Stomach (tissue), 9 donors: ENCODE measurements around the gene PCDH9. TPM values are rescaled to one million over a fixed set of nuclear protein-coding genes. Genes with fewer than 3 reads are reported as not detected.

ENCODE experiments used
- DNase-seq, 2 donors: peaks; one replicate each; pipeline versions ENCODE4 v3.0.0 to v3.0.0-alpha.2; 2013 to 2019
- H3K27ac ChIP-seq, 5 donors: fragments of 200-600 bp in 4 of 5; sonication (generic) in 4 of 5; one replicate each; pipeline ENCODE4 v1.5.1; 2013 to 2019; ENCODE audit warnings: mild to moderate bottlenecking in 1 of 5, moderate library complexity in 1 of 5
- H3K27me3 ChIP-seq, 3 donors: fragments of 200-600 bp; sonication (generic); one replicate each; pipeline ENCODE4 v1.5.1; 2017 to 2019; ENCODE audit warnings: mixed run types in 1 of 3
- H3K36me3 ChIP-seq, 4 donors: fragments of 200-600 bp; sonication (generic); 1 replicate in 3 of 4; 2 replicates in 1 of 4; pipeline ENCODE4 v1.5.1; 2016 to 2019
- H3K4me1 ChIP-seq, 4 donors: fragments of 200-600 bp; sonication (generic); one replicate each; pipeline ENCODE4 v1.5.1; 2016 to 2019
- H3K4me3 ChIP-seq, 4 donors: fragments of 200-600 bp; sonication (generic) in 3 of 4; one replicate each; pipeline ENCODE4 v1.5.1; 2016 to 2019; ENCODE audit warnings: mild to moderate bottlenecking in 1 of 4
- H3K9me3 ChIP-seq, 4 donors: fragments of 200-600 bp; sonication (generic); one replicate each; pipeline ENCODE4 v1.5.1; 2016 to 2019
- EP300 ChIP-seq: sonication (generic); formaldehyde crosslinking; IDR thresholded peaks from one replicate; pipeline ENCODE4 v1.6.1; 2017; ENCODE audit warnings: antibody characterized with exemption
- POLR2A ChIP-seq, 4 donors: fragments of 450-650 bp; IDR thresholded peaks; one replicate each; pipeline ENCODE4 v1.6.1; 2016; ENCODE audit warnings: antibody characterized with exemption in 4 of 4, control low read depth in 2 of 4, mild to moderate bottlenecking in 1 of 4, moderate library complexity in 1 of 4
- POLR2AphosphoS5 ChIP-seq, 3 donors: sonication (generic); formaldehyde crosslinking; IDR thresholded peaks; one replicate each; pipeline ENCODE4 v1.6.1; 2016; ENCODE audit warnings: antibody characterized with exemption in 3 of 3
- WGBS, 5 donors: extraction: QIAGEN DNeasy Blood & Tissue Kit in 3 of 5; methylation state at CpG; one replicate each; pipeline versions ENCODE4 v1.1.5 to v1.1.7; 2013 to 2018; 5-methylcytosine and 5-hydroxymethylcytosine counted together
- intact Hi-C: fragments of 100-400 bp; cut with DNase I; formaldehyde crosslinking; loops from one replicate; pipeline ENCODE4 v1.15.1; 2023; ENCODE audit warnings: low total_unique reads
- polyA plus RNA-seq, 3 donors: library from polyadenylated mRNA; stranded (reverse); fragments of 200-250 nt; gene quantifications; one replicate each; pipeline ENCODE4 v1.2.3, GENCODE V29; 2013
- total RNA-seq, 5 donors: library from RNA; depleted of rRNA; stranded (reverse); fragments of >200 nt; gene quantifications; one replicate each; pipeline versions ENCODE4 v1.1.0 to v1.2.3, GENCODE V29; 2014 to 2016
- TF ChIP-seq, protein P1 (sequence below), 7 experiments: fragments of 450-650 bp in 4 of 7; fragments of 200-600 bp in 3 of 7; sonication (generic) in 3 of 7; IDR thresholded peaks; one replicate each; pipeline ENCODE4 v1.5.1; 2016 to 2019; ENCODE audit warnings: antibody characterized with exemption in 7 of 7, control low read depth in 2 of 7, mild to moderate bottlenecking in 1 of 7
- donor health status: healthy with polysubstance abuse.
- donor health status: Bipolar disorder and iron deficiency.
- donor health status: healthy.

PCDH9 gene
- total and polyA plus RNA-seq, 8 donors: 0.40 to 36.2 (median 3.7) TPM

DNA sequence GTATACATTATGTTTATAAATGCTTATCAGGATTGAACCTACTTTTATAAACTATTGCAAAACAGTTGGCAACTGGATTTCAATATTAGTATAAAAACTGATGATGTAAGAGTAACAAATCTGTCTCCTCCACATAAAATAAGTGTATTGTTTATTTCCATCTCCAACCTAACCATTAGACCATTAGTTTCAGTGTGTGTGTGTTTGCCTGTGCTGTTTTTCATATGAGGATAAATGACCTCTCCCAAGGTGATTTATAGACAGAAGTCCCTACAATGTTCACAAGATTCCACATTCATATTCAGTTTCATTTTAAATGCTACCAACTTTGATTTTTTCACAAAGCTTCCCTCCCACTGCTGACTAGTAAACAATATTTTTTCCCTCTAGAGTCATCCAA is 871.6 kb downstream of the PCDH9 start:
- no peak overlapping the region for H3K4me3 ChIP-seq
- intact Hi-C loops: no loop called here
- no peak overlapping the region for H3K27ac ChIP-seq
- no peaks in the 10 kb centered on the region for H3K27me3 ChIP-seq
- no peak for DNase-seq
- no peak for TF ChIP-seq POLR2AphosphoS5 (IDR thresholded peaks at IDR 0.05)
- TF ChIP-seq, protein P1, sequence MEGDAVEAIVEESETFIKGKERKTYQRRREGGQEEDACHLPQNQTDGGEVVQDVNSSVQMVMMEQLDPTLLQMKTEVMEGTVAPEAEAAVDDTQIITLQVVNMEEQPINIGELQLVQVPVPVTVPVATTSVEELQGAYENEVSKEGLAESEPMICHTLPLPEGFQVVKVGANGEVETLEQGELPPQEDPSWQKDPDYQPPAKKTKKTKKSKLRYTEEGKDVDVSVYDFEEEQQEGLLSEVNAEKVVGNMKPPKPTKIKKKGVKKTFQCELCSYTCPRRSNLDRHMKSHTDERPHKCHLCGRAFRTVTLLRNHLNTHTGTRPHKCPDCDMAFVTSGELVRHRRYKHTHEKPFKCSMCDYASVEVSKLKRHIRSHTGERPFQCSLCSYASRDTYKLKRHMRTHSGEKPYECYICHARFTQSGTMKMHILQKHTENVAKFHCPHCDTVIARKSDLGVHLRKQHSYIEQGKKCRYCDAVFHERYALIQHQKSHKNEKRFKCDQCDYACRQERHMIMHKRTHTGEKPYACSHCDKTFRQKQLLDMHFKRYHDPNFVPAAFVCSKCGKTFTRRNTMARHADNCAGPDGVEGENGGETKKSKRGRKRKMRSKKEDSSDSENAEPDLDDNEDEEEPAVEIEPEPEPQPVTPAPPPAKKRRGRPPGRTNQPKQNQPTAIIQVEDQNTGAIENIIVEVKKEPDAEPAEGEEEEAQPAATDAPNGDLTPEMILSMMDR (IDR thresholded peaks at IDR 0.05): no peak
- no peak for TF ChIP-seq POLR2A (IDR thresholded peaks at IDR 0.05)
- no peak for TF ChIP-seq EP300
- H3K4me1 ChIP-seq: peaks cover 0 to 8% (median 4%) of the 10 kb centered on the region in 4 donors
- H3K36me3 ChIP-seq: no peaks in the 10 kb centered on the region
- no peaks in the 10 kb centered on the region for H3K9me3 ChIP-seq

DNA sequence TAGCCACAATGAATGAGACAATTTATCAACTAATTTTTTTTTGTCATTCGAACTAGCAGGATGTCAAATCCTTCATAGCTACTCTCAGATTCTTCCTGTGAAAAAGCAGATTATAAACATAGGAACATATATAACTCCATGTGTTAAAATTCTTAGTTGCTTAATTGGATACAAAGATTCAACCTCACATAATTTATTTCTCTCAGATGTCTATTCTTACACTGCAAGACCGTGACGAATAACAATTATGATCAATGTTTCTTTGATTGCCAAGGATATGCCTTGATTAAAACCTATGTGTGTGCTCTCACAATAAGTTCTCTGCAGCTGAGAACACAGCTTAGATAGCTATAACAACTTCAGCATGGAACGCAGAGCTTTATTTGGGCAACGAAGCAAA is 872.7 kb downstream of the PCDH9 start:
- TF ChIP-seq, protein P1 (IDR thresholded peaks at IDR 0.05): no peak
- no peak for TF ChIP-seq POLR2A (IDR thresholded peaks at IDR 0.05)
- TF ChIP-seq POLR2AphosphoS5 (IDR thresholded peaks at IDR 0.05): no peak
- no peak for TF ChIP-seq EP300
- no peak for DNase-seq
- no peak overlapping the region for H3K27ac ChIP-seq
- no peaks in the 10 kb centered on the region for H3K27me3 ChIP-seq
- H3K9me3 ChIP-seq: no peaks in the 10 kb centered on the region
- H3K4me3 ChIP-seq: no peak overlapping the region
- intact Hi-C loops: no loop called here
- H3K36me3 ChIP-seq: no peaks in the 10 kb centered on the region
- 90 to 93% (median 90%) methylated on average over 5 of the region's 5 CpGs for WGBS, 5 donors
- peaks cover 0 to 15% (median 6%) of the 10 kb centered on the region in 4 donors for H3K4me1 ChIP-seq

DNA sequence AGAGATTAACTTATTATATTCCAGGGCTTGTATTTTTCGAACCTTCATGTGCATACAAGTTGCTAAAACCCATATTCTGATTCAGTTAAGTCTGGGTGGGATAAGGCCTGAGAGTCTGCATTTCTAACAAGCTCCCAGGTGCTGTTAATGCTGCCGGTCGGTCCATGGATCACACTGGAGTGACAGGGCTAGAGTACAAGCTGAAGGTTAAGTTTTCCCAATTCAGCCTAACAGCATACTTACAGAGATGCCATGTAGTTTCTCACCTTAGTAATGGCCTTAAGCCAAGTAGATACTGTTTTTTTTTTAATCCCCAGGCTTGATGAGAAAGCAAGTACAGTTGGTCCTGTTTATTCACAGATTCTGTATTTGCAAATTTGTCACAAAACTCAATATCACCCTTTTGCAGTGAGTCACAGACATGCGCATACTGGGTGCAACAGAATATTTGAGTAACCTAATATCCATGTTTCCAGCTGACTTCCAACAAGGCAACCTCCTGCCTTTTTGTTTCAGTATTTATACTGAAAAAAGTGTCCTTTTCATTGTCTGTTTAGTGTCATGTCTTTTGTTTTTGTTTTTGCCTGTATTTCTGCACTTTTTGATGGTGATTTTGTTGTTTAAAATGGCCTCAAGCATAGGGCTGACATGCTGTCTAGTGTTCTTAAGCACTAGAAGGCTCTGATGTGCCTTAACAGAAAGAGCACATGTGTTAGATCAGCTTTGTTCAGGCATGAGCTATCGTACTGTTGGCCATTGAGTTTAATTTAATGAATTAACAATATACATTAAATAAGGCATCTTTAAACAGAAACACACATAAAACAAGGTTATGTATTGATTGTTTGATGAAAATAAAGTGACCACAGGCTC is 875.0 kb downstream of the PCDH9 start:
- Histone ChIP-seq H3K27me3 (no peaks in the 10 kb centered on the region), H3K27ac (no peak overlapping the region), H3K9me3 (no peaks in the 10 kb centered on the region), H3K36me3 (no peaks in the 10 kb centered on the region), H3K4me1 (peaks cover 0 to 15% (median 6%) of the 10 kb centered on the region in 4 donors), H3K4me3 (no peak overlapping the region)
- intact Hi-C loops: no loop called here
- DNase-seq: no peak
- TF ChIP-seq, protein P1 (IDR thresholded peaks at IDR 0.05): no peak
- TF ChIP-seq POLR2A (IDR thresholded peaks at IDR 0.05) (no peak), POLR2AphosphoS5 (IDR thresholded peaks at IDR 0.05) (no peak), EP300 (no peak)
- WGBS, 5 donors: 86 to 90% (median 87%) methylated on average over 5 of the region's 5 CpGs

DNA sequence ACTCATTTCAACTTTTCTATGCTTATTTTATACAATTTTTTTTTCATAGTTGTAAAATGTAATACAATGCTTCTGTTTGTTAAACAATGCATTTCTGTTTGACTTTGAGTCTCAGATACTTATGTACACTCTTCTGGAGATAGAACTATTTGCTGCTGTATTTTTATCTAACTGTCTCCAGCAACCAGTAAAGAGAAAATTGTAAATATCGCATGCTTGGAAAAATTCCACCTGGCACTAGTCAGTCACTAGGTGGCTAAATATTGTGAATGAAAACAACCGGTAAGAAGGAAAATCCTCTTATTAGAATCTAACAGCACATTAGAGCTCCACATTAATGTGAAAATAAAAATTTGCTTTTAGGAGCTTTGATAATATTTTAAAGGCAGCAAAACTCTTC is 876.5 kb downstream of the PCDH9 start:
- DNase-seq: peak in 1 of 2 donors; percentile 49
- Histone ChIP-seq H3K4me1 (peaks cover 0 to 24% (median 10%) of the 10 kb centered on the region in 4 donors), H3K36me3 (no peaks in the 10 kb centered on the region), H3K4me3 (no peak overlapping the region), H3K9me3 (no peaks in the 10 kb centered on the region), H3K27ac (no peak overlapping the region), H3K27me3 (no peaks in the 10 kb centered on the region)
- intact Hi-C loops: no loop called here
- WGBS, 5 donors: 12 to 36% (median 20%) methylated on average over 2 of the region's 2 CpGs
- TF ChIP-seq POLR2A (IDR thresholded peaks at IDR 0.05): no peak
- TF ChIP-seq, protein P1 (IDR thresholded peaks at IDR 0.05): peak in 1 of 7 experiments; percentile 10
- no peak for TF ChIP-seq EP300
- TF ChIP-seq POLR2AphosphoS5 (IDR thresholded peaks at IDR 0.05): peak in 1 of 3 donors; percentile 8
